Mammary epithelial cell (primary cell): Measurements from ENCODE around the gene PSD2.
A peak's percentile ranks its signal among the peaks of the same experiment; 100 is the strongest.

Experiments
- EZH2 ChIP-seq: IDR thresholded peaks from 2 replicates; pipeline ENCODE4 v1.6.1; 2012; ENCODE audit warnings: low read length, inconsistent platforms, borderline replicate concordance
- TF ChIP-seq, protein P1 (sequence below), 2 donors: IDR thresholded peaks in 1 of 2; conservative IDR thresholded peaks in 1 of 2; 2 replicates each; pipeline ENCODE4 v1.5.1; 2011 to 2012; ENCODE audit warnings: inconsistent platforms in 2 of 2, low read length in 2 of 2, mild to moderate bottlenecking in 2 of 2, control low read depth in 1 of 2, low read depth in 1 of 2; ENCODE audit not compliant: insufficient read depth in 1 of 2; ENCODE audit errors: extremely low read depth in 1 of 2

DNA sequence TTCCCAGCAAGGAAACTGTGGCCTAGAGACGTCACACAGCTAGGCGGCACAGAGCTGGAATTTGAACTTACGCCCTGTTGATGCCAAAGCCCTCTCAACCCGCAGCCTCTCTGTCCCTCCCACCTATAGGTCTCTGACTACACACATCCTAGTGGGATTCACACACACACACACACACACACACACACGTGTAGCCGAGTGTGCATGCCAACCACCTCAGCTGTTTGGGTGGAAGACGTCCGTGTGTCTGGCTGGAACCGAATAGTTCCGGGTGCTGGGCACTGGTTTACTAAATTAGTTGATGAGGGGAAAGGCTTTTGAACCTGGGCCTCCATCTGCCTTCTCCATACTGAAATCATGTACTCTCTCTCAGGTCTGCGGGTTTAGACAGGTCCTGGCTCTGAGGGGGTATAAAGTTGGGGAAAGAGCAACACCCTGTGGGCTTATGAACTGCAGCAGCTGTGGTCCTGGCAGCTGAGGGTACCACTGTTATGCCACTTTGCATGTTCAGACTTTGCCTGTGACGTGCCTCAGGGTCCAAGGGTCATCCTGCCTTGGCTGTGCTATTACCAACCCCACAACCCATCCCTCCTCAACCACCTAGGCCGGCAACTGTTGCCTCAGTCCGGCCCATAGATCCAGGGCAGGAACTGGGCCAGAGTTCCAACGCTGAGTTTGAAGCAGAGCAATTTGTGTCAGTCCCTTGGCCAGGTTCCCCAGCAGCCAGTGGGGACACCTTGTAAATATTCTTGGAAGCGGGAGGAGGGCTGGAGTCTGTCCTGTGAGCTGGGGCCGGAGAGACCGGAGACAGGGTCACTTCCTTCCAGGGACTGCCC, 50.5 kb downstream of the PSD2 start:
- TF ChIP-seq, protein P1, sequence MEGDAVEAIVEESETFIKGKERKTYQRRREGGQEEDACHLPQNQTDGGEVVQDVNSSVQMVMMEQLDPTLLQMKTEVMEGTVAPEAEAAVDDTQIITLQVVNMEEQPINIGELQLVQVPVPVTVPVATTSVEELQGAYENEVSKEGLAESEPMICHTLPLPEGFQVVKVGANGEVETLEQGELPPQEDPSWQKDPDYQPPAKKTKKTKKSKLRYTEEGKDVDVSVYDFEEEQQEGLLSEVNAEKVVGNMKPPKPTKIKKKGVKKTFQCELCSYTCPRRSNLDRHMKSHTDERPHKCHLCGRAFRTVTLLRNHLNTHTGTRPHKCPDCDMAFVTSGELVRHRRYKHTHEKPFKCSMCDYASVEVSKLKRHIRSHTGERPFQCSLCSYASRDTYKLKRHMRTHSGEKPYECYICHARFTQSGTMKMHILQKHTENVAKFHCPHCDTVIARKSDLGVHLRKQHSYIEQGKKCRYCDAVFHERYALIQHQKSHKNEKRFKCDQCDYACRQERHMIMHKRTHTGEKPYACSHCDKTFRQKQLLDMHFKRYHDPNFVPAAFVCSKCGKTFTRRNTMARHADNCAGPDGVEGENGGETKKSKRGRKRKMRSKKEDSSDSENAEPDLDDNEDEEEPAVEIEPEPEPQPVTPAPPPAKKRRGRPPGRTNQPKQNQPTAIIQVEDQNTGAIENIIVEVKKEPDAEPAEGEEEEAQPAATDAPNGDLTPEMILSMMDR (conservative IDR thresholded peaks at IDR 0.05 in 1 of 2, IDR thresholded peaks at IDR 0.05 in 1 of 2; ENCODE audit: extremely low read depth in 1 of 2, insufficient read depth in 1 of 2, low read depth in 1 of 2, low read length in 2 of 2), result no peak
- TF ChIP-seq EZH2, result peak; percentile 42
